Thyroid gland (tissue), 4 donors: ENCODE data around the gene KRTAP10-5. TPM values are rescaled to one million over a fixed set of nuclear protein-coding genes. Genes with fewer than 3 reads are reported as not detected.

Source experiments
- DNase-seq, 2 donors: peaks; one replicate each; pipeline ENCODE4 v3.0.0-alpha.2; 2019
- H3K27ac ChIP-seq, 3 donors: fragments of 200-600 bp; sonication (generic); 1 replicate in 2 of 3; 2 replicates in 1 of 3; pipeline ENCODE4 v1.5.1; 2016 to 2019; ENCODE audit warnings: mild to moderate bottlenecking in 1 of 3, moderate library complexity in 1 of 3
- H3K27me3 ChIP-seq: fragments of 200-600 bp; sonication (generic); one replicate; pipeline ENCODE4 v1.5.1; 2019
- H3K36me3 ChIP-seq, 2 donors: fragments of 200-600 bp; sonication (generic); one replicate each; pipeline ENCODE4 v1.5.1; 2016 to 2019
- H3K4me1 ChIP-seq, 2 donors: fragments of 200-600 bp; sonication (generic); one replicate each; pipeline ENCODE4 v1.5.1; 2017 to 2019
- H3K4me3 ChIP-seq, 3 donors: fragments of 200-600 bp; sonication (generic); replicated peaks in 1 of 3; 1 replicate in 2 of 3; 2 replicates in 1 of 3; pipeline ENCODE4 v1.5.1; 2016; ENCODE audit warnings: mild to moderate bottlenecking in 1 of 3
- H3K9me3 ChIP-seq: fragments of 200-600 bp; sonication (generic); one replicate; pipeline ENCODE4 v1.5.1; 2017
- POLR2A ChIP-seq, 2 donors: fragments of 450-650 bp; IDR thresholded peaks; one replicate each; pipeline ENCODE4 v1.6.1; 2017; ENCODE audit warnings: antibody characterized with exemption in 2 of 2, mild to moderate bottlenecking in 2 of 2, moderate library complexity in 1 of 2
- WGBS, 2 donors: methylation state at CpG; one replicate each; pipeline ENCODE4 v1.1.5; 2017; 5-methylcytosine and 5-hydroxymethylcytosine counted together
- intact Hi-C: fragments of 100-400 bp; cut with DNase I; formaldehyde crosslinking; loops from one replicate; pipeline ENCODE4 v1.15.1; 2023
- total RNA-seq, 4 donors: library from RNA; depleted of rRNA; stranded (reverse); fragments of >200 nt; gene quantifications; one replicate each; pipeline ENCODE4 v1.2.3, GENCODE V29; 2016
- TF ChIP-seq, protein P1 (sequence below), 6 experiments: fragments of 200-600 bp in 3 of 6; fragments of 450-650 bp in 3 of 6; sonication (generic) in 3 of 6; IDR thresholded peaks; one replicate each; pipeline ENCODE4 v1.5.1; 2016 to 2019; ENCODE audit warnings: antibody characterized with exemption in 6 of 6, mild to moderate bottlenecking in 2 of 6, inconsistent platforms in 1 of 6, moderate library complexity in 1 of 6

Gene KRTAP10-5
- total RNA-seq, 4 donors from 2014 or later, result 0.78 TPM; not detected in 3

DNA sequence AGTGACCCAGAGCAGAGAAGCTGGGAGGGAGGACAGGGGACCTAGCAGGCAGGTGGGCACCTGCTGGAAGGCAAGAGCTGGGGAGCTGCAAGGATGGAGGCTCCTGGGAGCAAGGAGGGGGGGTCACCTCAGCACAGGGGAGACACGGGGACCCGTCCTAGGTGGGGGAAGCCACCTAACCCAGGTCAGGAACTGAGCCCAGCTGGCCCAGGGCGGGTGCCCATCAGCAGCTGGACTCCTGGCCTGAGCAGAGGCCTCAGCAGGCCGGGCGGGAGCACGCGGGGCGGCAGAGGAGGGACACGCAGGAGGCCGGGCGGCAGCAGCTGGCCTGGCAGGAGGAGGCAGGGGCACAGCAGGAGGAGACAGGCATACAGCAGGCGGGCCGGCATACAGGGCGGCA, 41.4 kb downstream of the KRTAP10-5 start:
- no peaks in the 10 kb centered on the region for H3K9me3 ChIP-seq
- no peaks in the 10 kb centered on the region for H3K36me3 ChIP-seq
- TF ChIP-seq, protein P1, sequence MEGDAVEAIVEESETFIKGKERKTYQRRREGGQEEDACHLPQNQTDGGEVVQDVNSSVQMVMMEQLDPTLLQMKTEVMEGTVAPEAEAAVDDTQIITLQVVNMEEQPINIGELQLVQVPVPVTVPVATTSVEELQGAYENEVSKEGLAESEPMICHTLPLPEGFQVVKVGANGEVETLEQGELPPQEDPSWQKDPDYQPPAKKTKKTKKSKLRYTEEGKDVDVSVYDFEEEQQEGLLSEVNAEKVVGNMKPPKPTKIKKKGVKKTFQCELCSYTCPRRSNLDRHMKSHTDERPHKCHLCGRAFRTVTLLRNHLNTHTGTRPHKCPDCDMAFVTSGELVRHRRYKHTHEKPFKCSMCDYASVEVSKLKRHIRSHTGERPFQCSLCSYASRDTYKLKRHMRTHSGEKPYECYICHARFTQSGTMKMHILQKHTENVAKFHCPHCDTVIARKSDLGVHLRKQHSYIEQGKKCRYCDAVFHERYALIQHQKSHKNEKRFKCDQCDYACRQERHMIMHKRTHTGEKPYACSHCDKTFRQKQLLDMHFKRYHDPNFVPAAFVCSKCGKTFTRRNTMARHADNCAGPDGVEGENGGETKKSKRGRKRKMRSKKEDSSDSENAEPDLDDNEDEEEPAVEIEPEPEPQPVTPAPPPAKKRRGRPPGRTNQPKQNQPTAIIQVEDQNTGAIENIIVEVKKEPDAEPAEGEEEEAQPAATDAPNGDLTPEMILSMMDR (IDR thresholded peaks at IDR 0.05), result no peak
- no peak for TF ChIP-seq POLR2A (IDR thresholded peaks at IDR 0.05)
- H3K27me3 ChIP-seq, result no peaks in the 10 kb centered on the region
- no peaks in the 10 kb centered on the region for H3K4me1 ChIP-seq
- no peak for DNase-seq
- H3K4me3 ChIP-seq, result no peak overlapping the region
- WGBS, 2 donors, result 79 to 83% methylated on average over 2 to 7 of the region's 14 CpGs
- H3K27ac ChIP-seq, result no peak overlapping the region
- intact Hi-C loops, result no loop called here

DNA sequence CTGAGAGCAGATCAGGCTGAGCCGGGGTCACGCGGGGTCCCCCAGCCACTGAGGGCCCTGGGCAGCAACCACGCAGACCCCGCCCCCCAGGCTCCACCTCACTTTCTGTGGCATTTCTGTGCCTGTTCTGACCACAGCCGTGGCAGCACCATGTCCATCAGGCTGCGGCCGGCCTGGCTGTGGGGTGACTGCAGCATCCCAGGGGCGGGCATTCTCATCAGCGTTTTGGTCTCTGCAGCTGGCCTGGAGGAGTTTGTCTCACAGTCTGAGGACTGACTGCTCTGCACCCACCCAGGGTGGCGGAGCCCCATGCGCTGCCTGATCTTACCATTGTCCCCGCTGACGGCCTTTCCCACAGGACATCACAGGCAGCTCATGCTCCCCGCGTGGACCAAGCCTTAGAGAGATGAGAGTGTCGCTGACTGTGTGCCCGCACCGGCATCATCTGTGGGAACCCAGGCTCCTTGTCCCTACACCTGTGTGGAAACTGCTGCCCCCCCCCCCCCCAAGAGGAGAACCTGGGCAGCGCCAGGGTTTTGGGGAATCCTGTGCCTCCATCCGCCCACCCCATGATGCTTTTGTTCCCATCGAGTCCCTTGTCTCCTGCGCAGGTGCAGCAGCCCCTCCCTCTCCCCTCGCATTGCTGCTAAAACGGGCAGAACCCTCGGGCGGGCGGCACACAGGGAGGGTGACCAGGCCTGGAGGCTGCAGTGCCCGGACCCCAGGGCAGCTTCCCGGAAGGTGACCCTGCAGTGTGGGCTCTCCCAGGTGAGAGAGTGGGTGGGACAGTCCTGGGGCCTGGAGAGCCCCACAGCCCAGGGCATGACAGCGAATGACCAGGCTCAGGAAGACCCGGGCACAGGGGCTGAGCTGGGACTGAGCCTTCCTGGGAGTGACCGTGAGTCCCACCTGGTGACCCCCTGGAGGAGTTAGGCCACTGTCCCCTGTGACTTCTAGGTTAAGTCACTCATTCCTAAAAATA, 42.2 kb downstream of the KRTAP10-5 start:
- Histone ChIP-seq H3K27ac (no peak overlapping the region), H3K27me3 (no peaks in the 10 kb centered on the region), H3K9me3 (no peaks in the 10 kb centered on the region), H3K36me3 (no peaks in the 10 kb centered on the region), H3K4me1 (no peaks in the 10 kb centered on the region), H3K4me3 (no peak overlapping the region)
- WGBS, 2 donors, result 92 to 95% methylated on average over 22 to 28 of the region's 33 CpGs
- DNase-seq, result no peak
- TF ChIP-seq, protein P1 (IDR thresholded peaks at IDR 0.05), result no peak
- TF ChIP-seq POLR2A (IDR thresholded peaks at IDR 0.05), result no peak
- intact Hi-C loops, result no loop called here

DNA sequence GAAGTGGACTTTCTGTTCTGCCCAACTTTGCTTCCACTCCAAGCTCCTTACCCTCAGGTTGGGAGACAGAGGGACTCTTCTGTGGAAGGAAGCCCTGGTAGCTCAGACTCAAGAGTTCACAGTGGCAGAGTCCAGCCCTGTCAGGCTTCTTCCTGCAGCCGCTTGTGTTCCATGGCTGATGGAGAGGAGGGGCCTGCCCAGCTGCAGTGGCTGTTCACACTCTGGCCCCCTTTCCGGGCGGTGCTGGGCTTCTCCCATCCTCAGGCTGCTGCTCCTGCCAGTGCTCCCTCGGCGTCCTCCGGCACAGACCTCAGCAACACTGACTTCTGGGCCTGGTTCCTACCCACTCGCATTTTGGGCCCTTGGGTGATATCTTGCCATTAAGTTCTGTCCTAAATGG, 44.4 kb downstream of the KRTAP10-5 start:
- Histone ChIP-seq H3K9me3 (no peaks in the 10 kb centered on the region), H3K36me3 (no peaks in the 10 kb centered on the region), H3K4me1 (no peaks in the 10 kb centered on the region), H3K27ac (no peak overlapping the region), H3K4me3 (no peak overlapping the region), H3K27me3 (no peaks in the 10 kb centered on the region)
- DNase-seq, result no peak
- TF ChIP-seq POLR2A (IDR thresholded peaks at IDR 0.05), result no peak
- TF ChIP-seq, protein P1 (IDR thresholded peaks at IDR 0.05), result no peak
- 65 to 66% methylated on average over 7 of the region's 7 CpGs for WGBS, 2 donors
- intact Hi-C loops, result no loop called here

DNA sequence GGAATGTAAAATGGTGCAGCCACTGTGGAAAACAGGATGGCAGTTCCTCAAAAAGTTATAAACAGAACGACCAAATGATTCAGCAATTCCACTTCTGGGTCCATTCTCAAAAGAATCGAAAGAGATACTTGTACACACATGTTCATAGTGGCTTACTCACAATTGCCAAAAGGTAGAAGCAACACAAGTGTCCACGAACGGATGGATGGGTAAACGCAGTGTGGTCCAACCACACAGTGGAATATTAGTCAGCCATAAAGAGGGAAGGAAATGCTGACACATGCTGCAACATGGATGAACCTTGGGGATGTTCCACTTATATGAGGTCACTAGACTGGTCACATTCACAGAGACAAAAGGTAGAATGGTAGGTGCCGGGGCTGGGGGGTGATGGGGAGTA, 45.7 kb downstream of the KRTAP10-5 start:
- Histone ChIP-seq H3K36me3 (no peaks in the 10 kb centered on the region), H3K27me3 (no peaks in the 10 kb centered on the region), H3K9me3 (no peaks in the 10 kb centered on the region), H3K4me1 (no peaks in the 10 kb centered on the region), H3K4me3 (no peak overlapping the region), H3K27ac (no peak overlapping the region)
- DNase-seq, result no peak
- 95 to 96% methylated on average over 6 of the region's 6 CpGs for WGBS, 2 donors
- intact Hi-C loops, result no loop called here
- no peak for TF ChIP-seq POLR2A (IDR thresholded peaks at IDR 0.05)
- TF ChIP-seq, protein P1 (IDR thresholded peaks at IDR 0.05), result no peak
